Esophagus squamous epithelium (tissue), 4 donors: ENCODE data around the gene CATSPERB.

Source experiments
- POLR2A ChIP-seq, 4 donors: fragments of 450-650 bp; IDR thresholded peaks; one replicate each; pipeline ENCODE4 v1.6.1; 2017; ENCODE audit warnings: antibody characterized with exemption in 4 of 4, mild to moderate bottlenecking in 4 of 4, moderate library complexity in 3 of 4
- TF ChIP-seq, protein P1 (sequence below), 6 experiments: fragments of 450-650 bp in 4 of 6; fragments of 200-600 bp in 2 of 6; sonication (generic) in 2 of 6; IDR thresholded peaks; one replicate each; pipeline ENCODE4 v1.5.1; 2016 to 2019; ENCODE audit warnings: antibody characterized with exemption in 6 of 6, mild to moderate bottlenecking in 4 of 6, moderate library complexity in 4 of 6

DNA sequence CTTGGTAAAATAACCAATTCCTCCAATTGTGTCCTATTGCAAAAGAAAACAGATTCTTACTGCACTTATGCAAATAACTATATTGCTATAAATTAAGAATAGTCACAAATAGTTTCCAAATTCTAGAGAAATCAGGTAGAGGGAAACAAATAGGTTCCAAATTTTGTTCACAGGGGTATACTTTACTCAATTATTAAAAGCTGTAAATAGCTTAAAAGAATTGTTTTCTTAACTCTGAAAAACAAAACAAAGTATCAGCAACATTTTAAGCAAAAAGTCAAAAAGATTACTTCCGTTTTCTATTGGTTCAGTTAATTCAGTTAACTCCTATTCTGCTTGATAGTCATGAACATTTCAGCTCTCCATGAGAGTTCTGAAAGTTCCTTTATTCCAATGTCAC is 136.2 kb downstream of the CATSPERB start:
- TF ChIP-seq, protein P1, sequence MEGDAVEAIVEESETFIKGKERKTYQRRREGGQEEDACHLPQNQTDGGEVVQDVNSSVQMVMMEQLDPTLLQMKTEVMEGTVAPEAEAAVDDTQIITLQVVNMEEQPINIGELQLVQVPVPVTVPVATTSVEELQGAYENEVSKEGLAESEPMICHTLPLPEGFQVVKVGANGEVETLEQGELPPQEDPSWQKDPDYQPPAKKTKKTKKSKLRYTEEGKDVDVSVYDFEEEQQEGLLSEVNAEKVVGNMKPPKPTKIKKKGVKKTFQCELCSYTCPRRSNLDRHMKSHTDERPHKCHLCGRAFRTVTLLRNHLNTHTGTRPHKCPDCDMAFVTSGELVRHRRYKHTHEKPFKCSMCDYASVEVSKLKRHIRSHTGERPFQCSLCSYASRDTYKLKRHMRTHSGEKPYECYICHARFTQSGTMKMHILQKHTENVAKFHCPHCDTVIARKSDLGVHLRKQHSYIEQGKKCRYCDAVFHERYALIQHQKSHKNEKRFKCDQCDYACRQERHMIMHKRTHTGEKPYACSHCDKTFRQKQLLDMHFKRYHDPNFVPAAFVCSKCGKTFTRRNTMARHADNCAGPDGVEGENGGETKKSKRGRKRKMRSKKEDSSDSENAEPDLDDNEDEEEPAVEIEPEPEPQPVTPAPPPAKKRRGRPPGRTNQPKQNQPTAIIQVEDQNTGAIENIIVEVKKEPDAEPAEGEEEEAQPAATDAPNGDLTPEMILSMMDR (IDR thresholded peaks at IDR 0.05) = no peak
- no peak for TF ChIP-seq POLR2A (IDR thresholded peaks at IDR 0.05)
